IMR-90 (cell line): ENCODE results near the gene FBXW10B. TPM values are rescaled to one million over a fixed set of nuclear protein-coding genes. Genes with fewer than 3 reads are reported as not detected.
"Not testable (repeated sequence)": the region's sequence is repeated elsewhere in the genome, so short reads cannot be mapped to it uniquely, and the experiment has no call there.

Experiments used
- ATAC-seq: fragments of 200-7000 bp; cut with Tn5 transposase; 2 replicates; pipeline ENCODE4 v1.9.1; 2020; ENCODE audit warnings: low read depth, mild to moderate bottlenecking, moderate library complexity
- BruUV-seq: library from RNA; stranded (reverse); fragments of 400-500 nt; replicated peaks from 2 replicates; lab custom pipeline; 2021; lab: Mats Ljungman, UMichigan
- CTCF ChIA-PET: fragments of 300-600 bp; formaldehyde crosslinking; extraction: SDS; loops from one replicate; lab custom pipeline; 2021; ENCODE audit warnings: antibody characterized with exemption; lab: Yijun Ruan, JAX
- POLR2A ChIA-PET: fragments of 300-600 bp; sonication (Branson Sonifier 250); formaldehyde crosslinking; loops from one replicate; lab custom pipeline; 2022; ENCODE audit warnings: antibody characterized with exemption; ENCODE audit not compliant: unreplicated experiment; lab: Charles Lee
- DNase-seq: peaks from one replicate; pipeline ENCODE4 v3.0.0; 2013
- H2AFZ ChIP-seq: replicated peaks from 2 replicates; pipeline ENCODE3; 2013; ENCODE audit warnings: low read length, mild to moderate bottlenecking; ENCODE audit not compliant: poor library complexity
- H2AK5ac ChIP-seq: 2 replicates; pipeline ENCODE4 v1.6.1; 2013; ENCODE audit warnings: low read depth, low read length, inconsistent platforms
- H2AK9ac ChIP-seq: replicated peaks from 2 replicates; pipeline ENCODE3; 2013; ENCODE audit warnings: mild to moderate bottlenecking, low read depth, low read length, moderate library complexity; ENCODE audit not compliant: poor library complexity
- H2BK120ac ChIP-seq: 2 replicates; pipeline ENCODE4 v1.6.1; 2013; ENCODE audit warnings: low read depth, low read length, inconsistent platforms
- H2BK15ac ChIP-seq: 3 replicates; pipeline ENCODE4 v1.6.1; 2013; ENCODE audit warnings: low read depth, low read length, inconsistent platforms
- H2BK20ac ChIP-seq: 2 replicates; pipeline ENCODE4 v1.6.1; 2013; ENCODE audit warnings: low read depth, mild to moderate bottlenecking, inconsistent platforms, low read length, moderate library complexity
- H2BK5ac ChIP-seq: 2 replicates; pipeline ENCODE4 v1.6.1; 2013; ENCODE audit warnings: mild to moderate bottlenecking, low read depth, low read length, inconsistent platforms; ENCODE audit not compliant: poor library complexity, severe bottlenecking
- H3K14ac ChIP-seq: replicated peaks from 2 replicates; pipeline ENCODE4 v1.6.1; 2013; ENCODE audit warnings: low read depth, low read length, inconsistent platforms
- H3K18ac ChIP-seq: 2 replicates; pipeline ENCODE4 v1.6.1; 2013; ENCODE audit warnings: low read depth, low read length, control low read depth
- H3K23ac ChIP-seq: 2 replicates; pipeline ENCODE4 v1.6.1; 2013; ENCODE audit warnings: low read depth, low read length, inconsistent platforms
- H3K27ac ChIP-seq: 2 replicates; pipeline ENCODE4 v1.5.1; 2013; ENCODE audit warnings: mild to moderate bottlenecking, control low read depth, low read length; ENCODE audit not compliant: insufficient read depth
- H3K27me3 ChIP-seq: 2 replicates; pipeline ENCODE4 v1.6.1; 2013; ENCODE audit warnings: low read length; ENCODE audit not compliant: control insufficient read depth, insufficient read depth
- H3K36me3 ChIP-seq: 2 replicates; pipeline ENCODE4 v1.6.1; 2013; ENCODE audit warnings: low read length, mixed read lengths; ENCODE audit not compliant: control insufficient read depth, insufficient read depth
- H3K4ac ChIP-seq: 2 replicates; pipeline ENCODE4 v1.6.1; 2013; ENCODE audit warnings: low read depth, low read length, inconsistent platforms
- H3K4me1 ChIP-seq: 2 replicates; pipeline ENCODE4 v1.6.1; 2013; ENCODE audit warnings: low read length, mixed read lengths; ENCODE audit not compliant: control insufficient read depth, insufficient read depth
- H3K4me2 ChIP-seq: 2 replicates; pipeline ENCODE4 v1.6.1; 2013; ENCODE audit warnings: low read depth, mild to moderate bottlenecking, control low read depth, low read length, moderate library complexity
- H3K4me3 ChIP-seq: 2 replicates; pipeline ENCODE4 v1.5.1; 2013; ENCODE audit warnings: low read depth, mild to moderate bottlenecking, control low read depth, low read length, moderate library complexity; ENCODE audit not compliant: insufficient read depth
- H3K56ac ChIP-seq: 2 replicates; pipeline ENCODE4 v1.6.1; 2013; ENCODE audit warnings: low read length, inconsistent platforms; ENCODE audit not compliant: insufficient read depth; ENCODE audit errors: extremely low read depth
- H3K79me1 ChIP-seq, 2 experiments: 2 replicates each; pipeline ENCODE4 v1.6.1; 2013; ENCODE audit warnings: low read length in 2 of 2, inconsistent platforms in 1 of 2, low read depth in 1 of 2
- H3K9ac ChIP-seq: 2 replicates; pipeline ENCODE4 v1.6.1; 2013; ENCODE audit warnings: low read depth, low read length, control low read depth
- H3K9me1 ChIP-seq: 2 replicates; pipeline ENCODE4 v1.6.1; 2013; ENCODE audit warnings: low read length, inconsistent platforms; ENCODE audit not compliant: insufficient read depth
- H3K9me3 ChIP-seq: 2 replicates; pipeline ENCODE4 v1.6.1; 2013; ENCODE audit warnings: low read length; ENCODE audit not compliant: control insufficient read depth, insufficient read depth
- H4K20me1 ChIP-seq: 2 replicates; pipeline ENCODE4 v1.6.1; 2013; ENCODE audit warnings: low read length, inconsistent platforms; ENCODE audit not compliant: insufficient read depth
- H4K5ac ChIP-seq: 2 replicates; pipeline ENCODE4 v1.6.1; 2013; ENCODE audit warnings: mild to moderate bottlenecking, low read depth, low read length, control low read depth
- H4K8ac ChIP-seq, 2 experiments: 2 replicates each; pipeline ENCODE4 v1.6.1; 2013; ENCODE audit warnings: low read depth in 2 of 2, low read length in 2 of 2, control low read depth in 1 of 2, inconsistent platforms in 1 of 2
- H4K91ac ChIP-seq: 2 replicates; pipeline ENCODE4 v1.6.1; 2013; ENCODE audit warnings: low read depth, low read length, inconsistent platforms; ENCODE audit not compliant: insufficient read depth
- FOS ChIP-seq: fragments of 150-350 bp; IDR thresholded peaks from 2 replicates; pipeline ENCODE4 v1.6.1; 2016; ENCODE audit warnings: low read depth, low read length
- MAFK ChIP-seq: IDR thresholded peaks from 2 replicates; pipeline ENCODE4 v1.6.1; 2012; ENCODE audit warnings: low read depth, low read length, improper control_type of control experiment
- RCOR1 ChIP-seq: IDR thresholded peaks from 2 replicates; pipeline ENCODE4 v1.6.1; 2012; ENCODE audit warnings: mild to moderate bottlenecking, low read length, improper control_type of control experiment; ENCODE audit not compliant: insufficient replicate concordance
- WGBS, 2 experiments: methylation state at CpG; one replicate each; pipeline versions ENCODE4 v1.1.5 to v1.1.7; 2013; ENCODE audit warnings: missing lambda C conversion rate in 2 of 2; ENCODE audit not compliant: insufficient read length in 1 of 2; ENCODE audit errors: extremely low coverage in 2 of 2; 5-methylcytosine and 5-hydroxymethylcytosine counted together
- dilution Hi-C: fragments of 300-500 bp; cut with HindIII; formaldehyde crosslinking; loops from one replicate; pipeline ENCODE4 v1.14.3; 2018; ENCODE audit warnings: low sequenced_read_pairs; ENCODE audit not compliant: unreplicated experiment
- in situ Hi-C: fragments of 300-500 bp; cut with MboI; formaldehyde crosslinking; loops from 3 replicates; pipeline ENCODE4 v1.14.3; 2019; ENCODE audit warnings: low sequenced_read_pairs, inconsistent platforms, mixed read lengths
- intact Hi-C: fragments of 100-400 bp; cut with micrococcal nuclease; formaldehyde crosslinking; loops from 2 replicates; pipeline ENCODE4 v1.10.0; 2022
- polyA plus RNA-seq, 3 experiments: library from polyadenylated mRNA; depleted of rRNA; stranded (reverse); fragments of >200 nt; gene quantifications; 2 replicates each; pipeline ENCODE4 v1.2.3, GENCODE V29; 2012; ENCODE audit warnings: low replicate concordance in 1 of 3
- total RNA-seq: library from RNA; depleted of rRNA; stranded (reverse); fragments of >200 nt; gene quantifications from 2 replicates; pipeline ENCODE4 v1.2.3, GENCODE V29; 2012

The FBXW10B gene
- total and polyA plus RNA-seq, 2 of the 4 experiments (the other 2 are of a cell fraction), result under 0.01 to 0.43 TPM

DNA sequence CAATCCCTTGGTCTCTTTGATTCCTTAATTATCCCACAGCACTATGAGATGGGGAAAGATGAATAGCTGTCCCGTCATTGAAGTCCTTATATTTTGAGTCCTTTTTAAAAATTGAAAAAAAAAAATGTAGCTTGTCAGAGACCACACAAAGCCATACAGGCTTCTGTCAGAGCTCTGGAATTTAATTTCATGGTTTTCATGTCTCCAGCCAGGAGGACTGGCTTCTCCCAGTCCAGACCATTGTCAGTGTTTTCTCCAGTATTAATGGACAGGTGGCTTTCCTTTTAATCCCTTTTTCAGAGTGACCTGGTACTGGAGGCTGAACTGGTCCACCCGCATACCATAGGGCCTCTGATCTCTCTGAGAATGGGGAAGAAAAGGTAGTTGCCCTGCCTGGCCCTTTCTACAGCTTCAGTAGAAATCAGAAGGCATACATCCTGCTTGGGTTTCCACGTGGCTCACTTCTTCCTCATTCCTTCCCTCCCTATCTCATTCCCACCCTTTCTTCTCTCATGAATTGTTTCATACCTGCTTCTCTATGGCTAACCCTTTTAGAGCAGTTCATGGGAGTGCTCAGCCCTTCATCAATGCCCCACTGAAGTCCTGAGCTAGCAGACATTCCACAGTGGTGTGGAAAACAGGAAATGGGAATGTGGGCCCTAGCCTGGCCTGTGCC lies 35.5 kb upstream of the FBXW10B start:
- BruUV-seq, result no TSS peak
- H3K36me3 ChIP-seq, result no peaks in the 10 kb centered on the region
- POLR2A ChIA-PET, result no interaction called here
- peak overlapping the region; percentile 17; the same call in 1 of the 2 replicates for H3K18ac ChIP-seq
- 0 out of 2 replicates have a peak overlapping the region, but pooled peaks have one; percentile 37 for H4K91ac ChIP-seq
- H3K4me3 ChIP-seq, result no peak overlapping the region
- peaks cover 4% of the 10 kb centered on the region for H3K9me1 ChIP-seq
- H3K23ac ChIP-seq, result no peak overlapping the region
- peak overlapping the region; percentile 1 for H2AFZ ChIP-seq
- peaks cover 9% of the 10 kb centered on the region for H3K4me1 ChIP-seq
- TF ChIP-seq MAFK (no peak), RCOR1 (no peak), FOS (no peak)
- no peak overlapping the region for H2AK5ac ChIP-seq
- H3K27me3 ChIP-seq, result no peaks in the 10 kb centered on the region
- H3K79me1 ChIP-seq, result peaks cover 3 to 14% of the 10 kb centered on the region in 2 experiments
- no CpG with 5 or more reads among the region's 3 CpGs for WGBS, 2 experiments
- H3K9me3 ChIP-seq, result no peaks in the 10 kb centered on the region
- no peaks in the 10 kb centered on the region for H4K20me1 ChIP-seq
- 0 out of 2 replicates have a peak overlapping the region, but pooled peaks have one; percentile 0 for H3K14ac ChIP-seq
- no peak overlapping the region for H2BK20ac ChIP-seq
- H2BK120ac ChIP-seq, result no peak overlapping the region
- peak overlapping the region; percentile 42; the same call in 1 of the 2 replicates for H4K5ac ChIP-seq
- peak overlapping the region in 1 of 2 experiments; percentile 61; a peak in 2 of 4 replicates for H4K8ac ChIP-seq
- no peak for DNase-seq
- peak overlapping the region; percentile 27; the same call in 2 of the 3 replicates for H2BK15ac ChIP-seq
- no peak overlapping the region for H3K9ac ChIP-seq
- dilution Hi-C loops, result no loop called here
- H2BK5ac ChIP-seq, result no peak overlapping the region
- CTCF ChIA-PET, result no interaction called here
- in situ Hi-C loops, result loop anchor here (25.0 kb wide), 1 partner anchor 393 kb away; the partner anchor contains the start of gene PMP22
- no peak overlapping the region for H3K27ac ChIP-seq
- intact Hi-C loops, result loop anchor here (5.0 kb wide), 1 partner anchor 398 kb away; no protein-coding TSS in a partner anchor
- peak overlapping the region; percentile 42 for H3K4ac ChIP-seq
- H3K4me2 ChIP-seq, result no peak overlapping the region
- no peak for ATAC-seq
- H2AK9ac ChIP-seq, result no peak overlapping the region
- no peak overlapping the region for H3K56ac ChIP-seq

DNA sequence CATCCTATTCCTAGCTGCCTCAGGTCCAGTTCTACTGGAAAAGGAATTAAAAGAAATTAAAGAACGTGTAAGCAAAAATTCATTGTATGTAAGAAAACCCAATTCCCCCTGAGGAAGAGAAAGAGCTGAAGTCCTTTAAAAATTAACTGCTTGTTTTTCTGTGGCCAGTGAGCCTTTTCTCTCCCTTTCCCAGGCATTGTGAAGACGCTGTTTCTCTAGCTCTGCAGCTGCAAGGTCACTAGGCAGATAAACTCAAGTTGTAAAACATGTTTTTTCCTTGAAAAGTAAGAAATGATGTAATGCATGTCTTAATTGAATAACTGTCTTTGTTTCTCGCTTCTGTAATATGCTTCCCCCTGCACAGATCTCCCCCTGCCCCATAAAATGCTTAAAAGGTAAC lies 34.9 kb upstream of the FBXW10B start:
- in situ Hi-C loops (loop anchor here (25.0 kb wide), 1 partner anchor 392 kb away; the partner anchor contains the start of gene PMP22), intact Hi-C loops (loop anchor here (5.0 kb wide), 1 partner anchor 397 kb away; no protein-coding TSS in a partner anchor)
- CTCF ChIA-PET, H4K8ac ChIP-seq, H3K4ac ChIP-seq, H3K9me1 ChIP-seq, dilution Hi-C loops, H3K36me3 ChIP-seq, ATAC-seq, BruUV-seq, H3K14ac ChIP-seq, H3K9ac ChIP-seq, H2BK120ac ChIP-seq, H3K56ac ChIP-seq, H2AK9ac ChIP-seq, H2BK5ac ChIP-seq, POLR2A ChIA-PET, H2BK20ac ChIP-seq, DNase-seq, H3K27me3 ChIP-seq, H4K5ac ChIP-seq, H3K4me1 ChIP-seq, H3K9me3 ChIP-seq, H2BK15ac ChIP-seq, H2AFZ ChIP-seq, H2AK5ac ChIP-seq, H4K20me1 ChIP-seq, H3K27ac ChIP-seq, H4K91ac ChIP-seq, H3K4me3 ChIP-seq: not testable (repeated sequence)
- H3K4me2 ChIP-seq, result peak overlapping the region; percentile 37; the same call in 1 of the 2 replicates
- peaks cover 3 to 19% of the 10 kb centered on the region in 2 experiments for H3K79me1 ChIP-seq
- WGBS, 2 experiments, result no CpG with 5 or more reads among the region's 3 CpGs
- peak overlapping the region; percentile 52; the same call in 1 of the 2 replicates for H3K23ac ChIP-seq
- H3K18ac ChIP-seq, result 0 out of 2 replicates have a peak overlapping the region, but pooled peaks have one; percentile 17
